ENCODE results near the gene DYSF.

DYSF gene

GRCh38 chr2:71502941-71503738 is 49.8 kb downstream of the DYSF start:
- peaks cover 29% of the 10 kb centered on the region for H3K4me1 ChIP-seq (ENCODE audit: control insufficient read depth, insufficient read depth, low read length, unreplicated experiment)
- H3K79me2 ChIP-seq (ENCODE audit: control insufficient read depth, insufficient read depth, low read length, unreplicated experiment): no peaks in the 10 kb centered on the region
- H3K36me3 ChIP-seq (ENCODE audit: insufficient read depth, low read length): no peaks in the 10 kb centered on the region
- H2AFZ ChIP-seq (ENCODE audit: low read length, unreplicated experiment): no peak overlapping the region
- H3K27me3 ChIP-seq (ENCODE audit: insufficient read depth, low read length): no peaks in the 10 kb centered on the region
- no peak overlapping the region for H3K4me3 ChIP-seq (ENCODE audit: low read depth, low read length)
- no peak overlapping the region for H3K27ac ChIP-seq (ENCODE audit: low read depth, low read length)

GRCh38 chr2:71503837-71504236 is 50.5 kb downstream of the DYSF start:
- H3K36me3 ChIP-seq (ENCODE audit: insufficient read depth, low read length): no peaks in the 10 kb centered on the region
- H3K4me1 ChIP-seq (ENCODE audit: control insufficient read depth, insufficient read depth, low read length, unreplicated experiment): peaks cover 23% of the 10 kb centered on the region
- H3K79me2 ChIP-seq (ENCODE audit: control insufficient read depth, insufficient read depth, low read length, unreplicated experiment): no peaks in the 10 kb centered on the region
- H2AFZ ChIP-seq (ENCODE audit: low read length, unreplicated experiment): no peak overlapping the region
- no peak overlapping the region for H3K4me3 ChIP-seq (ENCODE audit: low read depth, low read length)
- H3K27ac ChIP-seq (ENCODE audit: low read depth, low read length): no peak overlapping the region
- H3K27me3 ChIP-seq (ENCODE audit: insufficient read depth, low read length): no peaks in the 10 kb centered on the region

GRCh38 chr2:71504611-71505010 is 51.2 kb downstream of the DYSF start:
- peaks cover 15% of the 10 kb centered on the region for H3K4me1 ChIP-seq (ENCODE audit: control insufficient read depth, insufficient read depth, low read length, unreplicated experiment)
- no peak overlapping the region for H3K27ac ChIP-seq (ENCODE audit: low read depth, low read length)
- H3K27me3 ChIP-seq (ENCODE audit: insufficient read depth, low read length): no peaks in the 10 kb centered on the region
- H2AFZ ChIP-seq (ENCODE audit: low read length, unreplicated experiment): no peak overlapping the region
- no peaks in the 10 kb centered on the region for H3K36me3 ChIP-seq (ENCODE audit: insufficient read depth, low read length)
- no peaks in the 10 kb centered on the region for H3K79me2 ChIP-seq (ENCODE audit: control insufficient read depth, insufficient read depth, low read length, unreplicated experiment)
- no peak overlapping the region for H3K4me3 ChIP-seq (ENCODE audit: low read depth, low read length)

- H3K27ac ChIP-seq (ENCODE audit: low read depth, low read length): no peak overlapping the region
- no peak overlapping the region for H2AFZ ChIP-seq (ENCODE audit: low read length, unreplicated experiment)
- no peaks in the 10 kb centered on the region for H3K36me3 ChIP-seq (ENCODE audit: insufficient read depth, low read length)
- H3K79me2 ChIP-seq (ENCODE audit: control insufficient read depth, insufficient read depth, low read length, unreplicated experiment): no peaks in the 10 kb centered on the region
- H3K27me3 ChIP-seq (ENCODE audit: insufficient read depth, low read length): no peaks in the 10 kb centered on the region
- H3K4me3 ChIP-seq (ENCODE audit: low read depth, low read length): no peak overlapping the region
- H3K4me1 ChIP-seq (ENCODE audit: control insufficient read depth, insufficient read depth, low read length, unreplicated experiment): peaks cover 12% of the 10 kb centered on the region
Observed at GRCh38 chr2:71505086-71505769, 51.9 kb downstream of the DYSF start.

- Histone ChIP-seq H3K27ac (ENCODE audit: low read depth, low read length) (no peak overlapping the region), H2AFZ (ENCODE audit: low read length, unreplicated experiment) (no peak overlapping the region), H3K36me3 (ENCODE audit: insufficient read depth, low read length) (no peaks in the 10 kb centered on the region), H3K4me1 (ENCODE audit: control insufficient read depth, insufficient read depth, low read length, unreplicated experiment) (peaks cover 7% of the 10 kb centered on the region), H3K27me3 (ENCODE audit: insufficient read depth, low read length) (no peaks in the 10 kb centered on the region; the same call in 1 of the 2 replicates), H3K4me3 (ENCODE audit: low read depth, low read length) (no peak overlapping the region), H3K79me2 (ENCODE audit: control insufficient read depth, insufficient read depth, low read length, unreplicated experiment) (no peaks in the 10 kb centered on the region)
Observed at GRCh38 chr2:71505770-71506140, 52.4 kb downstream of the DYSF start.

GRCh38 chr2:71506222-71507153 is 53.1 kb downstream of the DYSF start:
- Histone ChIP-seq H3K79me2 (ENCODE audit: control insufficient read depth, insufficient read depth, low read length, unreplicated experiment) (no peaks in the 10 kb centered on the region), H3K27me3 (ENCODE audit: insufficient read depth, low read length) (no peaks in the 10 kb centered on the region; the same call in 1 of the 2 replicates), H3K4me3 (ENCODE audit: low read depth, low read length) (no peak overlapping the region), H3K4me1 (ENCODE audit: control insufficient read depth, insufficient read depth, low read length, unreplicated experiment) (peaks cover 3% of the 10 kb centered on the region), H3K36me3 (ENCODE audit: insufficient read depth, low read length) (no peaks in the 10 kb centered on the region), H3K27ac (ENCODE audit: low read depth, low read length) (no peak overlapping the region), H2AFZ (ENCODE audit: low read length, unreplicated experiment) (no peak overlapping the region)

- no peak overlapping the region for H3K27ac ChIP-seq (ENCODE audit: low read depth, low read length)
Observed at GRCh38 chr2:71507476-71507875, 54.1 kb downstream of the DYSF start.

GRCh38 chr2:71510196-71510807 is 56.9 kb downstream of the DYSF start:
- H2AFZ ChIP-seq (ENCODE audit: low read length, unreplicated experiment): no peak overlapping the region
- H3K27me3 ChIP-seq (ENCODE audit: insufficient read depth, low read length): no peaks in the 10 kb centered on the region; the same call in 1 of the 2 replicates
- no peaks in the 10 kb centered on the region for H3K36me3 ChIP-seq (ENCODE audit: insufficient read depth, low read length)

More at GRCh38 chr2:71507476-71507875, 54.1 kb downstream of the DYSF start:
- Histone ChIP-seq H2AFZ (ENCODE audit: low read length, unreplicated experiment) (no peak overlapping the region), H3K79me2 (ENCODE audit: control insufficient read depth, insufficient read depth, low read length, unreplicated experiment) (no peaks in the 10 kb centered on the region), H3K4me3 (ENCODE audit: low read depth, low read length) (no peak overlapping the region), H3K4me1 (ENCODE audit: control insufficient read depth, insufficient read depth, low read length, unreplicated experiment) (peaks cover 3% of the 10 kb centered on the region), H3K27me3 (ENCODE audit: insufficient read depth, low read length) (no peaks in the 10 kb centered on the region; the same call in 1 of the 2 replicates), H3K36me3 (ENCODE audit: insufficient read depth, low read length) (no peaks in the 10 kb centered on the region)

GRCh38 chr2:71510938-71511337 is 57.6 kb downstream of the DYSF start:
- no peak overlapping the region for H3K27ac ChIP-seq (ENCODE audit: low read depth, low read length)
- no peaks in the 10 kb centered on the region for H3K79me2 ChIP-seq (ENCODE audit: control insufficient read depth, insufficient read depth, low read length, unreplicated experiment)
- no peaks in the 10 kb centered on the region for H3K36me3 ChIP-seq (ENCODE audit: insufficient read depth, low read length)
- no peaks in the 10 kb centered on the region; the same call in 1 of the 2 replicates for H3K27me3 ChIP-seq (ENCODE audit: insufficient read depth, low read length)
- H3K4me3 ChIP-seq (ENCODE audit: low read depth, low read length): no peak overlapping the region
- H3K4me1 ChIP-seq (ENCODE audit: control insufficient read depth, insufficient read depth, low read length, unreplicated experiment): peaks cover 3% of the 10 kb centered on the region
- H2AFZ ChIP-seq (ENCODE audit: low read length, unreplicated experiment): no peak overlapping the region

More at GRCh38 chr2:71510196-71510807, 56.9 kb downstream of the DYSF start:
- no peaks in the 10 kb centered on the region for H3K79me2 ChIP-seq (ENCODE audit: control insufficient read depth, insufficient read depth, low read length, unreplicated experiment)
- H3K4me3 ChIP-seq (ENCODE audit: low read depth, low read length): no peak overlapping the region
- no peak overlapping the region for H3K27ac ChIP-seq (ENCODE audit: low read depth, low read length)
- H3K4me1 ChIP-seq (ENCODE audit: control insufficient read depth, insufficient read depth, low read length, unreplicated experiment): peaks cover 3% of the 10 kb centered on the region

- Histone ChIP-seq H3K4me3 (ENCODE audit: low read depth, low read length) (no peak overlapping the region), H3K27me3 (ENCODE audit: insufficient read depth, low read length) (no peaks in the 10 kb centered on the region; the same call in 1 of the 2 replicates), H2AFZ (ENCODE audit: low read length, unreplicated experiment) (no peak overlapping the region), H3K79me2 (ENCODE audit: control insufficient read depth, insufficient read depth, low read length, unreplicated experiment) (no peaks in the 10 kb centered on the region), H3K36me3 (ENCODE audit: insufficient read depth, low read length) (no peaks in the 10 kb centered on the region), H3K4me1 (ENCODE audit: control insufficient read depth, insufficient read depth, low read length, unreplicated experiment) (peaks cover 3% of the 10 kb centered on the region), H3K27ac (ENCODE audit: low read depth, low read length) (no peak overlapping the region)
Observed at GRCh38 chr2:71511776-71512175, 58.4 kb downstream of the DYSF start.

Measured in ACC112 (cell line).